ENCODE results near the gene EMILIN2.

DNA sequence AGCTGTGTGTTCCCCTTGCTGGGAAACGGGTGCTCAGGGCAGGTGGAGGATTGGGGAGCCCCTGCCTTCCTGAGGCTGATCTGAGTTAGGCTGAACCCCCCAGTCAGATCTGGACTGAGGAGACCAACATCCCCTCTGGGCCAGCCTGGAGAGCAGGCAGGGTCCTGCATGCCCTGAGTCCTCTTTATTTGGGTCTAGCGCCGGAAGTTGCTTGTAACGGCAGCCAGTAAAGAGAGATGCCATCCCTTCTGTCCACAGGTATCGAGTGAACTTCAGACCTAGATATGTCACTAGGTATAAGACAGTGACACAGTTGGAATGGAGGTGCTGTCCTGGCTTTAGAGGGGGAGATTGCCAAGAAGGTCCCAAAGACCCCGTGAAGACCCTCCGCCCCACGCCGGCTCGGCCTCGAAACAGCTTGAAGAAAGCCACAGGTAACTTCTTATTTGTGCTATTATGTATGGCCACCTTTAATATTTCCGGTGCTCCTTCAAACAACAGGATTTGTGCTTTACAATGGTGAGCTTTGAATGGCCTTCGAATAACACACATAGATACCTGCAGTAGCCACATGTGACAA is 38.0 kb downstream of the EMILIN2 start:
- TF ChIP-seq CTCF (IDR thresholded peaks at IDR 0.05) = no peak
- TF ChIP-seq POLR2A (IDR thresholded peaks at IDR 0.05) = no peak
